Mesenteric fat pad (tissue), 1 donor: ENCODE results near the gene RADIL. TPM values are rescaled to one million over a fixed set of nuclear protein-coding genes. Genes with fewer than 3 reads are reported as not detected.

ENCODE experiments used
- DNase-seq: peaks from one replicate; pipeline ENCODE4 v3.0.0-alpha.2; 2020; ENCODE audit warnings: low spot score
- total RNA-seq: library from RNA; stranded (reverse); fragmentation: NEBNext Ultra II Directional; extraction: Animal tissue kit (Norgen Biotek cat#: 25700); gene quantifications from one replicate; pipeline ENCODE4 v1.2.1, GENCODE V29; 2021
- donor health status: DM: yes; HTN: yes; CAD: no.

The RADIL gene
- total RNA-seq, 1 donor from 2014 or later = 6.1 TPM

DNA sequence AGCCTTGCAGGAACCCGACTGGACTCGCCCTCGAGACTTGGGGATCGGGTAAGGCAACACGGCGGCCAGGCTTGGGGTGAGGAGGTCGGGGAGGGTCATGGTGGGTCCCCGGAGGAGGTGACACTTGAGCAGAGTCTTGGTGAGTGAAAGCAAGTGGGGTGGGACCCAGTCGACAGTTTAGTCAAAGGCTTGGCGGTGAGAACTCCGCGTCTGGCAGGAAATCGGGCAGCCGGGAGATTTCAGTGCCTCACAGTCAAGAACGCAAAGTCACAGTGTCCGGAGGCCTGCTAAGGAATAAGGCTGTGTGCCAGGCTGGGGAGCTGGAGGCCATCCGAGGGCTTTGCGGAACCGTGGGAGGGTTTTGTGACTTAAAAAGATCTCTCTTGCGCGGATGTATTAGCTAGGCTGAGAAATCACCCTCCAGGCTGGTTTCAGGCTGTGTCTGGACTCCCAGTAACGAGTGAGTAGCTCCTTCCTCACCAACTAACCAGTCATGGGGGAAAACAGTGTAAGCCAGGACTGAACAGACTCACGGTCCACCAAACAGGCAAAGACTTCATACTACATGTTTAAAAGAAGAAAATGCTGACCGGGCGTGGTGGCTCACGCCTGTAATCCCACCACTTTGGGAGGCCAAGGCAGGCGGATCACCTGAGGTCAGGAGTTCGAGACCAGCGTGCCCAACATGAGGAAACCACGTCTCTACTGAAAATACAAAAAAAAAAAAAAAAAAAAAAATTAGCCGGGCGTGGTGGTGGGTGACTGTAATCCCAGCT, 107.5 kb downstream of the RADIL start:
- no peak for DNase-seq

GRCh38 chr7:4775250-4775847, 108.2 kb downstream of the RADIL start, which contains the start of gene AP5Z1:
Gene AP5Z1, plus strand, starts transcription at chr7:4775623. Its CDS starts 93 bp downstream, at chr7:4775716.
- peak; percentile 98 for DNase-seq

- no peak for DNase-seq
Measured at GRCh38 chr7:4774658-4775249, 108.8 kb downstream of the RADIL start.

- no peak for DNase-seq
Measured at GRCh38 chr7:4774007-4774406, 109.5 kb downstream of the RADIL start.

DNA sequence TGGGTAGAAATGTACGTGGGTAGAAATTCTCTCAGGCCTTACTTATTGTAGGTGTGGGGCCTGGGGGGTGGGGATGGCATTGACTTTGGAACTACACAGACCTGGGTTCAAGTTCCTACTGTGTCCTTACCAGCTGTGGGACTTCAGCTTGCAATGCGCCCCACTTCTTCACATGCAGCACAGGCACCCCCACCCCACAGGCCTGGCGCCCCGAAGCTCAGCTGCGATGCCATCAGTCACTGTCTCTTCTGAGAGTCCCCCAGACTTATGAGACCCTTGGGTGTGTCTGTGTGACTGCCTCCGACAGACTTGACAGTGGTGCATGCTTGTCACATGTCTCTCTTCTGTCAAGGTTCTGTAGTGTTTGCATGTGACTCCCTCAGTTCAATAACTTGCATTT, 111.2 kb downstream of the RADIL start:
- DNase-seq = no peak

DNA sequence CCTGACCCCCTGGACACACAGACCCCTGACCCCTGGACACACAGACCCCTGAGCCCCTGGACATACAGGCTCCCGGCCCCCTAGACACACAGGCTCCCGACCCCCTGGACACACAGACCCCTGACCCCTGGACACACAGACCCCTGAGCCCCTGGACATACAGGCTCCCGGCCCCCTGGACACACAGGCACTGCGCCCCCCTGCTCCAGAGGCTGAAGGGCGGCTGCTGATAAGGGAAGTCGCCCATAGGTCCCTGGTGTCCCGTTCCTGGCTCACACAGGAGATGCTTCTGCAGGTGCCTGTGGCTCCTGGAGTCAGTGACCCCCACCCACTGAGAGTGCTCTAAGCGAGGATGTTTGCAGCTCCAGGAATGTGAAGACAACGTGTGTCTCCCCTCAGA, 111.8 kb downstream of the RADIL start:
- DNase-seq = no peak

DNA sequence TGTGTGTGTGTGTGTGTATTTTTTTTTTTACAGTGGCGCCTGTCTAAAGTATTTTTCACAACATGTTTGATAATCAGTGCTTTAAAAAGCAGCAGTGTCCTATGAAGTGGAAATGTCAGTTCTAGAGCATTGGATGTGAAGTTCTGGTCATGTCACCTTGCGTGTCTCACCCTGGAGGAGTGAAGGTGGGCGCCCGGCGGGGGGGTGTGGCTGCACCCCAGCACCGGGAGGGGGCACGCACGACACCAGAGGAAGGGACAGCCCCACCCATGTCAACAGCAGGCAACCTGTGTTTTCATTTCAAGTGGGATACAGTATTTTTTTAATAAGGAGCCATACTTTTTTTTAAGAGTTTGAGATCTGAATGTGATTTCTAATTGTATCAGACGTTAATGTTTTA, 112.6 kb downstream of the RADIL start:
- no peak for DNase-seq

- no peak for DNase-seq
Measured at GRCh38 chr7:4769761-4770160, 113.8 kb downstream of the RADIL start.

- no peak for DNase-seq
Measured at GRCh38 chr7:4768597-4769569, 114.6 kb downstream of the RADIL start.

DNA sequence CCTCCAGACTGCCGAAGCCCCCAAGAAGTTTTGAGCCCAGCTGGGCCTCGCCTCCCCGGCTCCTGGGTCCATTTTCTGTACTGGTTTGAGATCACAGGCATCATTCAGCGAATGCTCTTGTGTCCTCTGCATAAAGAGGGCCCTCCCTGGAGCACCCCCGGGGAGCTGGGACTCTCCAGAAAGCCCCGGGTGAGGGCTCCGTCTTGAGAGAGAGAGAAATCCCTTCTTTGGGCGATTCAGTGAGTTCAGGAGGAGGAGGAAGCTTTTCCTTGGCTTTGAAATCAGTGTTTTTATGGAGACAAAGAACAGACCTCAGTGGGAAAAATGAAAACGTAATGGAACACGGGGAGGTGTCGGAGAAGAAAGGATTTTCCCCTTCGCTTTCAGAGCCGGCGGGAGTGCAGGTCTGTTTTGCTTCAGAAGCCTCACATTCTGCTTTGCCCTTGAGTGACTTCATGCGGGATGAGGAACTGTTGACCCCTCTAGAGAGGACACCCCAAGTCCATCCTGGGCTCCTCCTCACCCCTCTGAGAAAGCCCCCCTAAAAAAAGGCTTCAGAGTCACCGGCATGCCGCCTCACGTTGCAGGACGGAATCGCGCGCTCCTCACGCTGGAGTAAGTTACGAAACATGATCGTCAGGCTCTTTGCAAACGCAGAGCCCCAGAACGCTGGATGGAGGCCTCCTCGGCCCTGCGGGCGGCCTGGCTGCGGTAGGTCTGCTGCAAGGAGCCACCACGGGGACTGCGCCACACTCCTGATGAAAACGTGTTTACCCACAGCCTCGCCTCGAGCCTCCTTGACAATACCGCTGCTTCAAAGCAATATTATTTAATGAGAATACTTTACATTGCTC, 116.6 kb downstream of the RADIL start:
- no peak for DNase-seq

GRCh38 chr7:4765776-4766490, 117.6 kb downstream of the RADIL start:
- DNase-seq = no peak

- no peak for DNase-seq
Measured at GRCh38 chr7:4764402-4765007, 119.0 kb downstream of the RADIL start.

DNA sequence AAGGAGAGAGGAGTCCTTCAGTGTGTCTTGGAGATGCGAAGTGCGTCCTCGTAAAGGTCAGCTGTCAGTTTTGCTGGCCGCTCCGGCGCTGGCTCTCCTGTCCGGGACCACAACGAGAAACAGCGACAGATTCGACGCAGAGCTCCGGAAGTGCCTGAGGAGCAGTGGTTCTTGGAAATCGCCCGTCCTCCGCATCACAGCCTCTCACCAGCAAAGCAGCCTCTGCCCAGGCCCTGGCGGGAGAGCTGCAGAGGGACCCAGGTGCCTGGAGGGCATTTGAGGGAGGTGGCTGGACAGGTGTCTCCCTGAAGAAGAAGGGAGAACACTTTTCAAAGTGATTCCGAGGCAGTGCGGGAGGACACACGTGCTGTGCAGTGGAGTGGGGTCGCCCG, 119.7 kb downstream of the RADIL start:
- no peak for DNase-seq

GRCh38 chr7:4763091-4763793, 120.3 kb downstream of the RADIL start:
- no peak for DNase-seq

- DNase-seq = no peak
Measured at GRCh38 chr7:4762121-4763055, 121.1 kb downstream of the RADIL start.

DNA sequence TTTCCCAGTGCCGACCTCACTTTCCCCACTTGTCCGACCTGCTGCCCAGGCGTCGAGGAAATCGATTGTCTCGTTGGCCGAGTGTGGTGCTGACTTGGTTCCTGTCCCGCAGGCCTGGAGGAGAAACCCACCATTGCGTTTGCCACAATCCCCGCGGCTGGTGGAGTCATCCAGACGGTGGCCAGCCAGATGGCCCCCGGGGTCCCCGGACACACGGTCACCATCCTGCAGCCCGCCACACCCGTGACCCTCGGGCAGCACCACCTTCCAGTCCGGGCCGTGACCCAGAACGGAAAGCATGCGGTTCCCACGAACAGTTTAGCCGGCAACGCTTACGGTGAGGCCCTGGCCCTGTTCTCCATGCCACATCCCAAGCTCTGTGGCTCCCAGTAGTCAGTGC, 122.6 kb downstream of the RADIL start:
- DNase-seq = no peak

DNA sequence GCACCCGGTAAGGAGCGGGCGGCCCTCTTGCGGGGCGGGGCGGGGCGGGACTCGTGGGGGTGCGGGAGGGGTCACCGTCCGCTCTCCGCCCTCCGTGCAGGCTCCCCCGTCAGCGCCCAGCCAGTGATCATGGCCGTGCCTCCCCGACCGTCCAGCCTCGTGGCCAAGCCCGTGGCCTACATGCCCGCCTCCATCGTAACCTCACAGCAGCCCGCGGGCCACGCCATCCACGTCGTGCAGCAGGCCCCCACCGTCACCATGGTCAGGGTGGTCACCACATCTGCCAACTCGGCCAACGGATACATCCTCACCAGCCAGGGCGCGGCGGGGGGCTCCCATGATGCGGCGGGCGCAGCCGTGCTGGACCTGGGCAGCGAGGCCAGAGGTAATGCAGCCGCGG, 124.3 kb downstream of the RADIL start:
- no peak for DNase-seq

DNA sequence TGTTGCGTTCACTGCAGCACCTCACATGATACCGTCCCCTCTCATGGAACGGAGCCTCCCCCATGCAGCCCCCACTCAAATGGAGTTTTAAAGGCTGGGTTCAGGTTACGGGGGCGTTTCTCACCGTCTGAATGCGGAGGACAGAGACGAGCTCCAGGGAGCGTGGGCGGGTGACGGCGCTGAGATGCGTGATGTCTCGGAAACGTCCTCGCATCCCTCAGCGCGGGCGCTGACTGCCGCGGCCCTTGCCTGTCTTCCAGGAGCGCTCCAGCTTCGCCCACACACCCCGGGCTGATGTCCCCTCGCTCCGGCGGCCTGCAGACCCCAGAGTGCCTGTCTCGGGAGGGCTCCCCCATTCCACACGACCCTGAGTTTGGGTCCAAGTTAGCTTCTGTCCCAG, 124.7 kb downstream of the RADIL start:
- DNase-seq = no peak
